OCI-LY1 (cell line): Measurements from ENCODE around the gene TBC1D8B.

Source experiments
- H2AFZ ChIP-seq: fragments of 200-600 bp; sonication (generic), shearing (Covaris generic); 2 replicates; pipeline ENCODE4 v1.6.0; 2014; ENCODE audit warnings: antibody characterized with exemption, mild to moderate bottlenecking, low read length
- H3F3A ChIP-seq: fragments of 200-600 bp; sonication (generic), shearing (Covaris generic); 2 replicates; pipeline ENCODE4 v1.6.0; 2014; ENCODE audit warnings: mild to moderate bottlenecking, antibody characterized with exemption, low read length, moderate library complexity; ENCODE audit not compliant: insufficient read depth
- H3K27ac ChIP-seq: fragments of 200-600 bp; sonication (generic); 2 replicates; pipeline ENCODE4 v1.5.1; 2014; ENCODE audit warnings: low read length, mixed run types, mild to moderate bottlenecking, low read depth; ENCODE audit not compliant: poor library complexity, severe bottlenecking
- H3K27me3 ChIP-seq: fragments of 200-600 bp; sonication (generic); 2 replicates; pipeline ENCODE4 v1.6.0; 2014; ENCODE audit warnings: antibody characterized with exemption, mild to moderate bottlenecking, low read length, moderate library complexity; ENCODE audit not compliant: insufficient read depth
- H3K36me3 ChIP-seq: fragments of 200-600 bp; sonication (generic); 2 replicates; pipeline ENCODE4 v1.6.1; 2014; ENCODE audit warnings: mild to moderate bottlenecking, antibody characterized with exemption, low read length, moderate library complexity, mixed read lengths; ENCODE audit not compliant: insufficient read depth
- H3K4me1 ChIP-seq: fragments of 200-600 bp; sonication (generic); 2 replicates; pipeline ENCODE4 v1.5.1; 2014; ENCODE audit warnings: mild to moderate bottlenecking, low read length, moderate library complexity; ENCODE audit not compliant: insufficient read depth, severe bottlenecking
- H3K4me2 ChIP-seq: fragments of 200-600 bp; sonication (generic), shearing (Covaris generic); 2 replicates; pipeline ENCODE4 v1.6.1; 2014; ENCODE audit warnings: low read length
- H3K4me3 ChIP-seq: fragments of 200-600 bp; sonication (generic); 2 replicates; pipeline ENCODE4 v1.5.1; 2014; ENCODE audit warnings: low read length, low read depth, mild to moderate bottlenecking, mixed read lengths; ENCODE audit not compliant: poor library complexity, severe bottlenecking
- H3K79me2 ChIP-seq: fragments of 200-600 bp; shearing (Covaris generic); 2 replicates; pipeline ENCODE4 v1.6.1; 2016; ENCODE audit warnings: mixed run types, low read length, mixed read lengths; ENCODE audit not compliant: insufficient read depth
- H3K9ac ChIP-seq: fragments of 200-600 bp; sonication (generic), shearing (Covaris generic); 2 replicates; pipeline ENCODE4 v1.6.1; 2014; ENCODE audit warnings: mild to moderate bottlenecking, low read length, mixed read lengths
- H3K9me2 ChIP-seq: fragments of 200-600 bp; sonication (generic), shearing (Covaris generic); 2 replicates; pipeline ENCODE4 v1.6.1; 2014; ENCODE audit warnings: low read depth, mild to moderate bottlenecking, low read length, mixed read lengths
- H3K9me3 ChIP-seq: fragments of 200-600 bp; shearing (Covaris generic); 2 replicates; pipeline ENCODE4 v1.6.1; 2014; ENCODE audit warnings: low read length, mixed read lengths
- H4K20me1 ChIP-seq: fragments of 200-600 bp; sonication (generic), shearing (Covaris generic); 2 replicates; pipeline ENCODE4 v1.6.0; 2016; ENCODE audit warnings: mild to moderate bottlenecking, low read length; ENCODE audit not compliant: insufficient read depth
- CTCF ChIP-seq: fragments of 200-600 bp; sonication (generic), shearing (Covaris generic); IDR thresholded peaks from 2 replicates; pipeline ENCODE4 v1.5.1; 2017; ENCODE audit warnings: mild to moderate bottlenecking, antibody characterized with exemption, low read length, moderate library complexity, mixed read lengths
- EZH2 ChIP-seq: fragments of 200-600 bp; sonication (generic), shearing (Covaris generic); IDR thresholded peaks from 2 replicates; pipeline ENCODE4 v1.8.0; 2017; ENCODE audit warnings: borderline replicate concordance, mixed run types, mild to moderate bottlenecking, antibody characterized with exemption, low read length, moderate library complexity, mixed read lengths

Gene TBC1D8B

GRCh38 chrX:106875151-106875550, 72.7 kb downstream of the TBC1D8B start:
- Histone ChIP-seq H3K4me1 (no peaks in the 10 kb centered on the region), H3K9ac (no peak overlapping the region), H3K27ac (no peak overlapping the region), H3K4me2 (no peak overlapping the region), H3K9me3 (no peaks in the 10 kb centered on the region), H3F3A (no peaks in the 10 kb centered on the region), H3K79me2 (no peaks in the 10 kb centered on the region), H3K9me2 (no peaks in the 10 kb centered on the region), H3K36me3 (no peaks in the 10 kb centered on the region), H3K4me3 (no peak overlapping the region), H3K27me3 (no peaks in the 10 kb centered on the region), H2AFZ (no peak overlapping the region), H4K20me1 (no peaks in the 10 kb centered on the region)
- TF ChIP-seq EZH2 (no peak), CTCF (no peak)

GRCh38 chrX:106889468-106889867, 87.0 kb downstream of the TBC1D8B start:
- no peak overlapping the region for H3K9ac ChIP-seq
- no peak for TF ChIP-seq EZH2
- no peak for TF ChIP-seq CTCF
- no peaks in the 10 kb centered on the region for H3K9me2 ChIP-seq
- H3K4me1 ChIP-seq, result no peaks in the 10 kb centered on the region
- H3K27me3 ChIP-seq, result no peaks in the 10 kb centered on the region
- H3K36me3 ChIP-seq, result no peaks in the 10 kb centered on the region
- H3F3A ChIP-seq, result no peaks in the 10 kb centered on the region
- no peak overlapping the region for H3K4me2 ChIP-seq
- H2AFZ ChIP-seq, result no peak overlapping the region
- H4K20me1 ChIP-seq, result no peaks in the 10 kb centered on the region
- H3K4me3 ChIP-seq, result no peak overlapping the region
- H3K27ac ChIP-seq, result no peak overlapping the region
- no peaks in the 10 kb centered on the region for H3K79me2 ChIP-seq
- no peaks in the 10 kb centered on the region for H3K9me3 ChIP-seq

- no peak overlapping the region for H2AFZ ChIP-seq
- no peaks in the 10 kb centered on the region for H3K27me3 ChIP-seq
- no peak overlapping the region for H3K4me2 ChIP-seq
- no peaks in the 10 kb centered on the region for H3F3A ChIP-seq
- H3K9ac ChIP-seq, result no peak overlapping the region
- H3K27ac ChIP-seq, result no peak overlapping the region
- no peaks in the 10 kb centered on the region for H3K79me2 ChIP-seq
- H3K9me2 ChIP-seq, result no peaks in the 10 kb centered on the region
- no peaks in the 10 kb centered on the region for H3K36me3 ChIP-seq
- H3K4me1 ChIP-seq, result no peaks in the 10 kb centered on the region
- no peak for TF ChIP-seq EZH2
- TF ChIP-seq CTCF, result no peak
- no peak overlapping the region for H3K4me3 ChIP-seq
- H4K20me1 ChIP-seq, result no peaks in the 10 kb centered on the region
- H3K9me3 ChIP-seq, result no peaks in the 10 kb centered on the region
Observed at GRCh38 chrX:106891762-106892460, 89.4 kb downstream of the TBC1D8B start.
